GM23338 (cell line): ENCODE measurements around the gene SMYD3.

Experiments used
- CTCF ChIP-seq, 2 experiments: fragments of 200-600 bp in 1 of 2; sonication (generic) in 1 of 2; conservative IDR thresholded peaks; 2 replicates each; pipeline versions ENCODE4 v1.5.1 to v1.6.1; 2016 to 2017; ENCODE audit warnings: antibody characterized with exemption in 2 of 2, low read depth in 2 of 2, mild to moderate bottlenecking in 2 of 2, moderate library complexity in 1 of 2
- EZH2 ChIP-seq: fragments of 200-600 bp; sonication (generic); IDR thresholded peaks from one replicate; pipeline ENCODE4 v1.8.0; 2017; ENCODE audit warnings: antibody characterized with exemption, mild to moderate bottlenecking, low read depth; ENCODE audit not compliant: unreplicated experiment
- JUNB ChIP-seq: IDR thresholded peaks from one replicate; pipeline ENCODE4 v1.6.1; 2016; ENCODE audit warnings: antibody characterized with exemption; ENCODE audit not compliant: unreplicated experiment
- POLR2AphosphoS5 ChIP-seq: IDR thresholded peaks from 2 replicates; pipeline ENCODE4 v1.6.1; 2016; ENCODE audit warnings: antibody characterized with exemption, low read depth
- ZNF114 ChIP-seq: fragments of 250-450 bp; sonication (Bioruptor Pico); IDR thresholded peaks from 2 replicates; pipeline ENCODE4 v1.5.0; 2020; ENCODE audit warnings: mild to moderate bottlenecking, moderate library complexity
- TF ChIP-seq, protein P1 (sequence below): IDR thresholded peaks from one replicate; pipeline ENCODE4 v1.6.1; 2018; ENCODE audit warnings: antibody characterized with exemption; ENCODE audit not compliant: unreplicated experiment

DNA sequence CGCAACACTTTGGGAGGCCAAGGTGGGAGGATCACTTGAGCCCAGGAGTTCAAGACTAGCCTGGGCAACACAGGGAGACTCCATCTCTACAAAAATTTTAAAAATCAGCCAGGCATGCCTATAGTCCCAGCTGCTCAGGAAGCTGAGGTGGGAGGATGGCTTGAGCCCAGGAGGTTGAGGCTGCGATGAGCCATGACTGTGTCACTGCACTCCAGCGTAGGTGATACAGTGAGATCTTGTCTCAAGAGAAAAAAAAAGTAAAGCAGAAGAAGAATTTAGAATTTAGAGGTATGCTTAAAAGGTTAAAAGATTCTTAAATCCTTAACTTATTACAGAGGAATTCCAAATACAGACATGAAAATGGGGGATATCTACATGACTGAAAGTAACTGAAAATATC, 79.5 kb downstream of the SMYD3 start:
- TF ChIP-seq CTCF (conservative IDR thresholded peaks at IDR 0.05; ENCODE audit: low read depth in 2 of 2) = no peak
- TF ChIP-seq POLR2AphosphoS5 = no peak
- no peak for TF ChIP-seq EZH2
- TF ChIP-seq JUNB = no peak
- TF ChIP-seq, protein P1, sequence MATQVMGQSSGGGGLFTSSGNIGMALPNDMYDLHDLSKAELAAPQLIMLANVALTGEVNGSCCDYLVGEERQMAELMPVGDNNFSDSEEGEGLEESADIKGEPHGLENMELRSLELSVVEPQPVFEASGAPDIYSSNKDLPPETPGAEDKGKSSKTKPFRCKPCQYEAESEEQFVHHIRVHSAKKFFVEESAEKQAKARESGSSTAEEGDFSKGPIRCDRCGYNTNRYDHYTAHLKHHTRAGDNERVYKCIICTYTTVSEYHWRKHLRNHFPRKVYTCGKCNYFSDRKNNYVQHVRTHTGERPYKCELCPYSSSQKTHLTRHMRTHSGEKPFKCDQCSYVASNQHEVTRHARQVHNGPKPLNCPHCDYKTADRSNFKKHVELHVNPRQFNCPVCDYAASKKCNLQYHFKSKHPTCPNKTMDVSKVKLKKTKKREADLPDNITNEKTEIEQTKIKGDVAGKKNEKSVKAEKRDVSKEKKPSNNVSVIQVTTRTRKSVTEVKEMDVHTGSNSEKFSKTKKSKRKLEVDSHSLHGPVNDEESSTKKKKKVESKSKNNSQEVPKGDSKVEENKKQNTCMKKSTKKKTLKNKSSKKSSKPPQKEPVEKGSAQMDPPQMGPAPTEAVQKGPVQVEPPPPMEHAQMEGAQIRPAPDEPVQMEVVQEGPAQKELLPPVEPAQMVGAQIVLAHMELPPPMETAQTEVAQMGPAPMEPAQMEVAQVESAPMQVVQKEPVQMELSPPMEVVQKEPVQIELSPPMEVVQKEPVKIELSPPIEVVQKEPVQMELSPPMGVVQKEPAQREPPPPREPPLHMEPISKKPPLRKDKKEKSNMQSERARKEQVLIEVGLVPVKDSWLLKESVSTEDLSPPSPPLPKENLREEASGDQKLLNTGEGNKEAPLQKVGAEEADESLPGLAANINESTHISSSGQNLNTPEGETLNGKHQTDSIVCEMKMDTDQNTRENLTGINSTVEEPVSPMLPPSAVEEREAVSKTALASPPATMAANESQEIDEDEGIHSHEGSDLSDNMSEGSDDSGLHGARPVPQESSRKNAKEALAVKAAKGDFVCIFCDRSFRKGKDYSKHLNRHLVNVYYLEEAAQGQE = no peak
- TF ChIP-seq ZNF114 = no peak
